Stimulated activated CD4-positive, alpha-beta T cell treated with anti-CD3 and anti-CD28 coated beads, Interleukin-1b, Interleukin-23, amount 100 ng/mL, for 24 hours (primary cell): ENCODE measurements around the gene NINJ2.

Experiments
- DNase-seq, 4 experiments: peaks; one replicate each; pipeline ENCODE4 v3.0.0-alpha.2; 2020; ENCODE audit warnings: low read depth in 4 of 4, low spot score in 1 of 4

NINJ2 gene

DNA sequence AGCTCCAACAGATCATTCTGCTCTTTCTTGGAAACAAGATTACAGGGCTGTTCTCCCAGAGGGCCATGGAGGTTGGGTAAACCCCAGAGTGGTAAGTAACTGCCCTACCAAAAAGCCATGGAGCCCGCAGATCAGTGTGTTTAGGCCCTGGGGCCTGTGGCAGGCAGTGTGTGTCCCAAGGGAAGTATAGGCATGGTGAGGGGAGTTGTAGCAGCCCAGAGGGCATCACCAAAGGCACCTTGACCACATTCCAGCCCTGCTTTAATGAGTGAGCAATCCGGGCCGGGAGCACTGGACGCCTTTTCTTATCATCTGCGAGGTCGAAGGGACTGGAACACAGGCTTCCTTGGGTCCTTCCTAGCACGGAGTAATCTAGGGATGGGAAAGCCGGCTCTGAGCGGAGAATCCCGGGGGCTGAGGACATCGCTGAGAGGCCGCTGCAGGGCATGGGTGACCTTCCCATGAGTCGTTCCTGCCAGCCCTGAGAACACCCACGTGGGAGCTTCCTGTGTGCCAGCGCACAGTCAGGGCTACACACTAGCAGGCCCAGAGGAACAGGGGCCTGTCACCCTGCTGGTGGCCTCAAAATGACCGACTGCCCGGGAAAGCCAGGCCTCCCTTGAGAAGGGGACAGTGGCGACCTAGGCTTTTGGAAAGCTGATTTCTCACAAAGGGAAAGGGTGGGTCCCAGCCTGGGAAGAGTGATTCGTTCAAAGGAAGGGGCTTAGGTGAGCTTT lies 91.3 kb downstream of the NINJ2 start:
- DNase-seq: no peak

DNA sequence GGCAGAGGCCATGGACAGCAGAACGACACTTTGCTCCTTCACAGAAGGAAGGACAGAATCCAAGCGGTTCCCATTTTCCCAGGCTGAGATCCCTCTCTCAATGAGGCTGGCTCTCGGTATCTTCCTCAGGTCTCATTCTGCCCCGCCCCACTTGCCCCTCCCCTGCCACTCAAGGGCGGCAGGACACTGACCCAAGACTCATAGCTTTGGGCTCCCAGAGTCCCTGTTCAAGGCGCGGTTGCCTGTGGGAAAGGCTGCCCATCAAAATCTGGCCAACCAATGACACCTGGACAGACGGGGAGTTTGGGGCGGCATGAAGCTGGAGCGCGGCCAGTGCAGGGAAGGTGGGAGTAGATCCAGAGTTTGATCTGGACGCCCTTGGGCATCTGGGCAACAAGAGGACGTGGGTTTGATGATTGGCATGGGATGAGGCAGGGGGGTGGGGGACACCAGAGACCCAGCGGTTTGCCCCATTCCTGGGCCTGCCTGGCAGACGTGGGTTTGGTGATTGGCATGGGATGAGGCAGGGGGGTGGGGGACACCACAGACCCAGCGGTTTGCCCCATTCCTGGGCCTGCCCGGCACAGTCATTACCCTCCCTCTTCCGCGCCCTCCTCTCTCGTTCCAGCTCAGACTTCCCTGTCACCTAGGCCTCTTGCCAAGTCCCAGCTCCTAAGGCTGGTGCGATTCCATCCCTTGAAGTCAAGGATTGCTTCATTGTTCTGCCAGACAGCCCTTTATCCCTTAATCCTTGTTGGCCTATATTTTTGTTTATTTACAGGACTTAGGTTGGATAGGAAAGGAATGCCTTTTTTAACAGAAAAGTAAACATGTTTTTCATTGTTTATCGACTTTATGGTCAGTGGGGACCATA lies 92.1 kb downstream of the NINJ2 start:
- DNase-seq: no peak

DNA sequence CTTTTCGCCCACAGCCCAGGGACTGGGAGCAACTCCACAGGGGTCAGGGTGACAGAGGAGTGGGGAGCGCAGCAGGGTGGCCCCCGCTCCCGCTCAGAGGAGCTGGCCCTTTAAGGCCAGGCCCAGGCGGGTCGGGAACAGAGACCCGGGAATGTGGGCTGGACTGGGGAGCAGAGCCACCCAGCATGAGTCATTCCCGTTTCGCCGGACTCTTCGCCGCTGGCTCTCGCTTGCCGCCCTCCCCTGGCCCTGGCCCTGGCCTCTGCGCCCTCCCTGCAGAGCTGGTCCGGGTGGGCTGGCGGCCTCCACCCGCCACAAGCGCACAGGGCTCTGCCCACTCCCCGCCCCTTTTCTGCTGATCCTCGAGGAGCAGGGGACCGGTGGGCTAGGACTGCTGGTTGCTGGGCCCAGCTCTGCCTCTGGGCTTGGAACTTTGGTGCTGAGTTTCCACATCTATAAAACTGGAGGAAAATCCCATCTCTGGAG lies 92.8 kb downstream of the NINJ2 start:
- no peak for DNase-seq

DNA sequence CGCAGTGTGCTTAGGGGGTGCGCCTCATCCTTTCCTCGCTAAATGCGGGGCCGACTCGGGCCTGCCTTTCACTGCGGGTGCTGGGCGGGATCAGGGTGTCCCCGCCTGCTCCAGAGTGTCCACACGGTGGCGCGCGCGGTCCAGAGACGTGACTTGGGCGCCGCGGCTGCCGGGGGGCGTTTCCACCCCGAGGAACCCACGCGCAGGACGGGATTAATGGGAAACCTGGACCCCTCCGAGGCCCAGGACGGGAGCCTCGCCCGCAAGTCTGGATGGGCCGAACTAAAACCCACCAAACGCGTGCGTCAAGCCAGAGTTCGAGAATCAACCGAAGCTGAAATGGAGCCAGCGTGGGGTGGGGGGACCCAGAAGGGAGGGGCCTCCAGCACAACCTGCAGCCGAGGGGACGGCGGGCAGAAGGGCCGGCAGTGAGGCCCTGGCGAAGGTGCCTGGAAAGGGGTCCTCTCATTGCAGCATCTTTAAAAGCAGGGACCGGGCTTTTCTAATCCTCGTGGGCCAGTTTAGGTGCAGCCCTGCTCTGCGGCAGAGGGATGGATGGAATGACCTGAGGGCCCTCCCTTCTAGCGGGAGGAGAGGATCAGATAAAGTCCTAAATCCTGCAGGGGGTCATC lies 93.3 kb downstream of the NINJ2 start:
- DNase-seq: peak; percentile 77 to 87 (median 80)

DNA sequence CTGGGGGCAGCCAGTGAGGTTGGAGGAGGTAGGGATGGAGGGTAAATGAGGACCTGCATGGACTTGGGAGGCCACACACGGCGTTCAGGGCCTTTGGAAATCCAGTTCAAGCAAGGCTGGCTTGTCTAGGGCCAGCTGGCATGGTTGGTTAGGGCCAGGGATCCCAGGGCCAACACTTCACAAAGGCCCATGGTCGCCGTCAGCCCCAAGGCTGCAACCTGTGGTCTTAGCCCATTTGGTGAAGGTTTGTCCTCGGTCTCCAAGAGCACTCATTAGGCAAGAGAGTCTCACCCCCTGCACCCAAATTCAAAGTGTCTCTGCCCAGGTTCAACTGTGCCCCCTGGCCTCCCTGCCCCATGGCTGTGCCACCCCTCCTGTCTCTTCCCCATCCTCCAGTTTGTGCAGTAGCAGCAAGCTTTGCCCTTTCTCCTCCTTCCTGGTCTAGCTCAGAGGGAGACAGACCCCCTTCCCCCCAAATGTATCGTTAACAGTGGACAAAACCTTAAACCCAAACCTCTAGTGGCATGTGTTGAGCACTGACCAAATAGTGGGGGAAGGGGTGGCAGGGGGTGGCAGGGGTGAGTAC lies 94.1 kb downstream of the NINJ2 start:
- no peak for DNase-seq

DNA sequence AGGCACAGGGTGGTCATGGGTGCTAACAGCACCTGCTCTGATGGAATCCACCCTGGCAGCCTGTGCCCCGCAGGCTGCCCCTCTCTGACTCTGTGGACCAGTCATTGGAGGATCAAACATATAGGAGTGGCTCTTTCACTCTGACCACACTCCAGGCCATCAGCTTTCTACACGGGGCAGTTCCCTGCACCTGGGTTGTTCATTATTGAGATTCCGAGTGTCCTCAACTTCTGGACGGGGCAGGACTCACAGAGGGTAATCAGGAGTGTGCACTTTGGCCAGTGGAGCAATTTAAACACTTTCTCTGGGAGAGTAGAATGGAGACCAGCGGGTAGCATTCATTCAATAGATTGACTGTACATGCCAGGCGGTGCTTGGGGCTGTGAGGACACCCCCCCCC lies 94.8 kb downstream of the NINJ2 start:
- no peak for DNase-seq

DNA sequence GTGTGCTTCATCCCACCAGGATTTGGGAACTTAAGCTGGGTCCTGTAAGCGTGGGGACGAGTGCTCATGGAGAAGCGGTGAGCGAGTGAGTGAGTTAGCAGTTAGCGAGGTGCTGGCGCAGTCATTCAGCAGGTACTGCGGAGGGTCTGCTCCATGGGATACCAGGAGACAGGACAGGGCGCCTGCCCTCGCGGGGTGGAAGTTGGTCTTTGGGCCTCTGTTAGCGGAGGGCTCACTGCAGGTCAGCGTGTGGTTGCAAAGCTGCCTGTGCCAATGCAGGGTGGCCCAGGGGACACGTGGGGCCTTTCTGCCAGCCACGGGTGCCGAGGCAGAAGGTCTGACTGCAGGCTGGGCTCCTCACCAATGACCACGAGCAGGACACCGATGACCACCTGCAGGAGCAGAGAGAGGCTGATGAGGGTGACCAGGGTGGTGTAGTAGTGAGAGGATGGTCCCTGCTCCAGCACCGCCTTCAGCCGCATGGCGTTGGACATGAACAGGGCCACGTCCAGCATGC lies 97.6 kb downstream of the NINJ2 start:
- DNase-seq: no peak

DNA sequence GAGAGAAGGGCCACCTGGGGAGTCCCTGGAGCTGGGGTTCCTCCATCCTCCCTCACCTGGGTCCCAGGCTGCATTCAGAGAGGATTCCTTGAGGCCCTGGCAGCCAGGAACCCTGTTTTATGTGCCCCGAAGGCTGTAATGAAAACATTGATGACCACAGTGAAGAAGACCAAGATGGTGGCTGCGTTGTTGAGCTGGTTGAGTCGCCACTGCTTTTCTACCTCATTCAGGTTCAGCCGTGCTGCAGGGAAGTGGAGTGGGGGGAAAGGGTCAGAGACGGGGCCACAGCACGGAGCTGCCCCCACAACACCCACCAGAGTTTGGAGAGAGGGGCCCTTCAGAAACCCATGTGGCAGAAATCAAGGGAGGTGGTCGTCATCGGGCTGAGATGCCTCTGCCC lies 98.1 kb downstream of the NINJ2 start:
- DNase-seq: no peak

DNA sequence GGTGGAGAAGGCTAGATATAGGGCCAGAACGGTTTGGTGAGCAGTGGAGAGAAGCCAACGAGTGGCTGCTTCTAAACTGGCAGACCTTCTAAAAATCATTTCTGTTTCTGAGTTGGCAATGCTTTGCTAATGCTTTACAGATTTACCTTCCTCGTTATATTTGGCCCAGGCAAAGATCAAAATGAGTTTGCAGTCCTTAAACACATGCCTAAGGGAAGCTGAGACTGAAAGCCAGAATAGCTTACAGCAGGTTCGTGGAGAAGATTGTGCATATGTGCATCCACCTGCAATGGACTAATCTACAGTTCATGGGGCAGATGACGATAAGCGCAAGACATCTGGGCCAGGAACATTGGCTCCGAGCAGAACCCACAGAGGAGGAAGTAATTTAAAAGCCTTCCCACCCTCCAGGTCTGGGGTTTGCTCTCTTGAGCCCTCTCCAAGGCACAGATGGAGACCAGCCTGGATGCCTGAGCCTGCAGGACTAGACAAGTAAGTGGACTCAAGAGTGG lies 99.4 kb downstream of the NINJ2 start:
- DNase-seq: no peak

DNA sequence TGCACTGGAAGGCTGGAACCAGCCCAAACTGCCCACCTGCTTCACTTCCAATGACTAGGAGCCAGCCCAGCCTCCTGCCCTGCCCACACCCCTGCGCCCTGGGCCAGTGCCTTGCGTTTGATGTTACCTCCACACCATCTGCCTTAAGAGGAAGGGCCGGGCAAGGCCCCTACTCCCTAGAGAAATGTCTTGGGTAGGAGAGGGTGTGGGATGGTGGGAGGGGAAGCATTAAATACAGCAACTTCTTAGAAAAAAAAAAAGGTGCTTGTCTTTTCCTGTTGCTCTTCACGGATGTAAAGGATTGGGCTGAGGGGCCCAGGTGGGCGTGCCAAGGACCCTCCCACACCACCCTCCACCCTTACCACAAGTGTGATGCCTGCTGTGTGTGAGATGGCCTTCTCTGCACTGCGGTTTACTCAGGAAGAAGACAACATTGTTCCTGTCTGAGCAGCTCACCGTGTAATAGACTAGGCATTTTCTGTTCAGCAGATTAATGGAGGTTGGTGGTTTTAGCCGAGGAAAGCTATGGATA lies 99.9 kb downstream of the NINJ2 start:
- peak in 2 of 4 experiments; percentile 13 to 21 for DNase-seq

DNA sequence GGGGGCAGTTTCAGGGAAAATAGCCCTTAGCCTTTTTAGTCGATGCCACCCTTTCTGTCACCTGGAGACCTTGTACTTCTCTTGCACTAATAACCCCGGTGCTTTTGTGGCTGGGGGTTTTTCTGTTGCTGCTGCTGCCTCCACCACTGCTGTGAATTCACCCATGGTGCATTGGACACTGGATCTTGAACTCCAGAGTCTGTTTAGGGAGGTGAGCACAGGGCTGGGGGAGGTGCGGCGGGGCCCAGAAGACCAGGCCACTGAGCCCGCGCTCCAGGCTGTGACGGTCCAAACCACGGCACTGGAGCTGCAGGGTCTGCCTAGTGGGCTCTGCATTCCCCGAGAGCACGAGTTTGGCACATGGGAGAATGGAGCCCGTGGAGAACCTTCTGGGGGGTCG lies 100.6 kb downstream of the NINJ2 start:
- no peak for DNase-seq

DNA sequence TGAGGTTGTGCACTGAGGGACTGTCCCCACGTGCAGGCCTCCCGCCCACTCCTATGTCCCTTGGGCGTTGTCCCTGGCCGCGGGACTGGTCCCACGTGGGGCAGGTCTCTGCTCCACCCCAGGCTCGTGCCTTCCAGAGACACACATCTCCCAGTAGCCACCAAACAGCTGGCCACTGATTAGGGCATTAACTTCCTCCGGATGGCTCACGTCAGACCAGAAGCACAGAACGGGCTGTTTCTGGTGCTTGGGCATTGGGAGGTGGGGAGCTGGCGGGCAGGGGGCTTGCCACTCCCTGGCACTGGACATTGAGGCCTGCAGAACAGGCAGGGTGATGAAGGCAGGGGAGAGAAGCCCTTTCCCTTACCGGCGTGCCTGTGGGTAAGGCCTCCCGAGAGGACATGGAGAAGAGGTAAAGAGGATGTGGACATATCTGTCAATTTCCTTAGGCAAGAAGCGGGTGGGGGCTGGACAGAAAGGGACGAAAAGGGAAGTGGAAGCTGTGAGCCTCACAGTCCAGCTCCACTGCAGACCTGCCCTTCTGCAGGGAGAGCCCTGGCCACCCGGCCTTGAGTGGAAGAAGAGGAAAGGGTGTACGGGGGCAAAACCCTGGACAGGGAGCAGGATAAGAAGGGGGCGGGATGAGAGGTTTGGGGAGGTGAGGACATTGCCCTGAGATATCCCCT lies 101.2 kb downstream of the NINJ2 start:
- no peak for DNase-seq

DNA sequence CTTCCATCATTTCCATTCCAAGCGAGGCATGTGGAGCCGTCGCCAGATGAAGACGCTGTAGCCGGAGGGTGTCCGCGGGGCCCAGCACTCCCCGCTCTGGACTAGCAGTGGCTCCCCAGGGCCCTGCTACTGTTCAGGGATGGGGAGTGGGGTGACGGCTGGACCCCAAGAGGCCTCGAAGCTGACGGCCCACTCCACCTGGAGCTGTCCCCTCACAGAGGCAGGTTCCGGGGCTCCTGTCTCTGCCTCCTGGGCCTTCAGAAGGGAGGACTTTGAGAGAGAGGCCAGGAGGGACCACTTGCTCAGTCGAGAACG lies 101.9 kb downstream of the NINJ2 start:
- no peak for DNase-seq

DNA sequence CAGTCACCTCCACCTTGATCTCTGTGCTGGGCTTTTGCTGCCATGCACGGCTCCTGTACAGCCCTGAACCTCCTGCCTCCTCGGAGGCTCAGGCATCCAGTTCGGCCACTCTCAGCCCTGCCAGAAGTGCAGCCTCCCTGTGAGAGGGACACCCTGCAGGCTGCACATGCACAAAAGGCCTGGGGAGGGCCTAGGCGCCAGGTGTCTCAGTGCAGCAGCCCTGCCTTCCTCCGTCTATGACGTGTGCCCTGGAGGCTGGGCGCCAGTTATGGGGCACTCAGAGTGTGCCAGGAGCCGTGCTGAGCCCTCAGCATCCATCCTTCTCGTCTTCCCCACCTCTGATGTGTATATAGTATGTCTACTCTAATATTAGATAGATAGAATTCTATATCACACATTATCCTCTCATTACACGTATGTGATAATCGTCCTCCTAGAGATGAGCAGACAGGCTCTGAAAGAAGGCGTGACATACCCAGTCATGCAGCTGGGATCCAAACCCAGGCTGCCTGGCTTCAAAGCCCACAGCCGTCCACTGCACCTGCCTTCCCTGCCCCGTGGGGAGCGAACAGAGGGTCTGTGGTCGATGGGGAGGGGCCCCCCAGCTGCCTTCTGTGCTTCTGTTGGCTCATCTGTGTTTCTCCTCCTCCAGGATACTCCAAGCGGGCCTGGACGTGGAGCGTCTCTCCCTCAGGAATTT lies 102.4 kb downstream of the NINJ2 start:
- no peak for DNase-seq

DNA sequence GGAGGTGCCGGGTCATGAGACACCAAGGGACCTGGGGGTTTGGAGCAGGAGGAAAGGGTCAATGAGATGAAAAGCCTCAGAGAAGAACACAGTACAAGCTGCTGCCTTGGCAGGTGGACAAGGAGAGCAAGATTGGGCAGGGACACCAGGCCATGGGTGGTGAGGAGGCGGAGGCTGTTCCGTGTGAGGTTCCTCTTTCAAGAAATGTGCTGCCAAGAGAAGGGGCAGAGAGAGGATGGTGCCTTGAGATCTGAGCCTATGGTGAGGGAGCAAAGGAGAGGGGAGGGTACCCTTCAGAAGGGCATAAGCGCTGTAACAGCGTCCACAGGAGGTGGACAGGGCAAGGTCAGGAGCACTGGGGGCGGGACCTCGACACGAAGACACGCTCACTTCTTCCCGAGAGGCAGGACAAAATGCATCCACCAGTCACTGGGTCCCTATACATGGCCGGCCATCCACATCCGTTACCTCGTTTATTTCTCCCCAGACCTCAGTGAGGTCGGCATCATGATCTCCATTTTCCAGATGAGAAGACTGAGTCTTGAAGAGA lies 103.3 kb downstream of the NINJ2 start:
- DNase-seq: no peak

DNA sequence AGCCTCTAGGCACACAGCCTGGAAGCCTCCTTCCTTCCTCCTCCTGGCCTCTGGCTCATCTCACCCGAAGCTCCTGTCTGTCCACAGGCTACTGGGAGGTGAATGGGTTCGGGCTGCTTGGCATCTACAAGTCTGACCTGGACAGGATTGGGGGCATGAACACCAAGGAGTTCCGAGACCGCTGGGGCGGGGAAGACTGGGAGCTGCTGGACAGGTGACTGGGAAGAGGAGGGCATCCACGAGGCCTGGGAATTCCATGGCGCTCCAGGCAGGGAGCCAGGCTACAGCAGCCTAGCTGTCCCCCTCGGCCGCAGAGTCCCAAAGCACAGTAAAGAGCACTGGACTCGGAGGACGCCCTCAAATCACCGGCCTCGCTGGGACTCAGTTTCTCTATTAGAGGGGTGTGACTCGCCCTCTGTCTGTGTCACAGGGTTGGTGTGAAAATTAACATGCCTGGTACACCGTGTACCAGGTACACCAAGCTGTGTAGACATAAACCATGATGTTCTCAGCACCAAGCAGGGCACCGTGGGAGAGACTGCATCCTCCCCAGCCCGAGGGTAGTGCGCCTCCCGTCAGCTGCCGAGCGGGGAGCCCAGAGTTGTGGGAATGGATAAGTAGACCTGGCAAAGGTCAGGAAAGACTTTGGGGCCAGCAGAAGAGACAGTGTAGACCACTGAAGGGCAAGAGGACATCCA lies 103.9 kb downstream of the NINJ2 start:
- no peak for DNase-seq

DNA sequence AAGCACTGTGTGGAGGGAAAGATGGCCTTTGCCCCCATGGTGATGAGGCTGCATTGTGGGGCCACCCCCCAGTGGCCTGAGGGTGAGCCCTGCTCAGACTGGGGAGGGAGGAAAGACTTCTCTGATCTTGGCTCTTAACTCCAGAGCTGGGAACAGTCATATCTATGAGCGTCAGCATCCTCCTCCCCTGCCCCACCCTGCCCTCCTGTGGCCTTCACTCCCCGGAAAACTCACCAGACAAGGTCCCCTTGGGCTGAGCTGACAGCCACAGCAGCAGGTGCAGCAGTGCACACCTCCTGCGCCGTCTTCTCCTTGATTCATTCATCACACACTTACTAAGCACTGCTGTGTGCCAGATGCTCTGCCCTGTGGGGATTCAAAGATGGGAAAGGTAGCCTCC lies 104.7 kb downstream of the NINJ2 start:
- no peak for DNase-seq

DNA sequence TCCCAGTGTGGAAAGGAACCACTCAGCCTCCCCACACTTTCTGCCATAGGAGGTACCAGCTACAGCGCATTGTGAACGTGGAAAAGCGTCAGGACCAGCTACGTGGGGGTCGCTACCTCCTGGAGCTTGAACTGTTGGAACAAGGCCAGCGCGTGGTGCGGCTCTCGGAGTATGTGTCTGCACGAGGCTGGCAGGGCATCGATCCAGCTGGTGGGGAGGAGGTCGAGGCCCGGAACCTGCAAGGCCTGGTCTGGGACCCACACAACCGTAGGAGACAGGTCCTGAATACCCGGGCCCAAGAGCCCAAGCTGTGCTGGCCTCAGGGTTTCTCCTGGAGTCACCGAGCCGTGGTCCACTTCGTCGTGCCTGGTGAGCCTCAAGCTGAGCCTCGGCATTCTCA lies 106.7 kb downstream of the NINJ2 start:
- DNase-seq: no peak

DNA sequence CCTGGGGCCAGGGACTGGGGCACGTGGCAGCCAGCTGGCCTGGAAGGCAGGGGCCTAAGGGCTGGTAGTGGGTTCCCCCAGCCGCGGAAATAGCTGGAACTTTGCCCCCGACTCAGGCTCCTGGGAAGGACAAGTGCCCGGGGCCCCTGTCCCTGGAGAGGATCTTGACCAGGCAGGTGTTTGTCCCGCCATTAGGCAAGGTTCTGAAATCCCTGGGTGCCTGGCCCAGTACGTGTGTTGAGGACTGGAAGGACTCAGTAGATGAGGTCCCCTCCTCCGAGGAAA lies 109.3 kb downstream of the NINJ2 start:
- no peak for DNase-seq
